ENCODE data around the gene SIGLEC8. TPM values are rescaled to one million over a fixed set of nuclear protein-coding genes. Genes with fewer than 3 reads are reported as not detected.

SIGLEC8 gene
- total RNA-seq, 2 donors from 2014 or later, result 0.32 to 0.94 TPM

GRCh38 chr19:51441410-51442390 lies 16.6 kb downstream of the SIGLEC8 start:
- no peak overlapping the region for H3K4me3 ChIP-seq
- H3K27ac ChIP-seq, result no peak overlapping the region
- H3K9me3 ChIP-seq, result no peaks in the 10 kb centered on the region
- no peak overlapping the region for H3K9ac ChIP-seq (ENCODE audit: low read depth in 2 of 2, low read length in 2 of 2)
- no peak for TF ChIP-seq CTCF (IDR thresholded peaks at IDR 0.05)
- peak; percentile 44 for DNase-seq
- intact Hi-C loops (cut with DNase I), result no loop called here
- H3K27me3 ChIP-seq, result no peaks in the 10 kb centered on the region
- H3K4me1 ChIP-seq, result no peaks in the 10 kb centered on the region
- no peaks in the 10 kb centered on the region for H3K36me3 ChIP-seq

GRCh38 chr19:51440846-51441409 lies 17.3 kb downstream of the SIGLEC8 start:
- no peak overlapping the region for H3K9ac ChIP-seq (ENCODE audit: low read depth in 2 of 2, low read length in 2 of 2)
- TF ChIP-seq CTCF (IDR thresholded peaks at IDR 0.05), result no peak
- no peaks in the 10 kb centered on the region for H3K27me3 ChIP-seq
- no peak overlapping the region for H3K4me3 ChIP-seq
- intact Hi-C loops (cut with DNase I), result no loop called here
- no peaks in the 10 kb centered on the region for H3K36me3 ChIP-seq
- H3K27ac ChIP-seq, result no peak overlapping the region
- no peaks in the 10 kb centered on the region for H3K4me1 ChIP-seq
- no peaks in the 10 kb centered on the region for H3K9me3 ChIP-seq
- no peak for DNase-seq

GRCh38 chr19:51440052-51440451 lies 18.2 kb downstream of the SIGLEC8 start:
- Histone ChIP-seq H3K36me3 (no peaks in the 10 kb centered on the region), H3K4me1 (no peaks in the 10 kb centered on the region), H3K27me3 (no peaks in the 10 kb centered on the region), H3K4me3 (no peak overlapping the region), H3K9ac (ENCODE audit: low read depth in 2 of 2, low read length in 2 of 2) (no peak overlapping the region), H3K9me3 (no peaks in the 10 kb centered on the region), H3K27ac (no peak overlapping the region)
- no peak for TF ChIP-seq CTCF (IDR thresholded peaks at IDR 0.05)
- no peak for DNase-seq
- intact Hi-C loops (cut with DNase I), result no loop called here

GRCh38 chr19:51439021-51439465 lies 19.2 kb downstream of the SIGLEC8 start:
- intact Hi-C loops (cut with DNase I), result no loop called here
- Histone ChIP-seq H3K9me3 (no peaks in the 10 kb centered on the region), H3K9ac (ENCODE audit: low read depth in 2 of 2, low read length in 2 of 2) (no peak overlapping the region)

GRCh38 chr19:51434456-51434855 lies 23.8 kb downstream of the SIGLEC8 start:
- no peak overlapping the region for H3K4me3 ChIP-seq
- H3K4me1 ChIP-seq, result no peaks in the 10 kb centered on the region
- no peak overlapping the region for H3K9ac ChIP-seq (ENCODE audit: low read depth in 2 of 2, low read length in 2 of 2)
- H3K27ac ChIP-seq, result no peak overlapping the region
- no peaks in the 10 kb centered on the region for H3K9me3 ChIP-seq
- no peaks in the 10 kb centered on the region for H3K36me3 ChIP-seq
- no peak for DNase-seq
- no peaks in the 10 kb centered on the region for H3K27me3 ChIP-seq
- intact Hi-C loops (cut with DNase I), result no loop called here
- no peak for TF ChIP-seq CTCF (IDR thresholded peaks at IDR 0.05)

More at GRCh38 chr19:51439021-51439465, 19.2 kb downstream of the SIGLEC8 start:
- no peaks in the 10 kb centered on the region for H3K4me1 ChIP-seq
- H3K36me3 ChIP-seq, result no peaks in the 10 kb centered on the region
- H3K4me3 ChIP-seq, result no peak overlapping the region
- TF ChIP-seq CTCF (IDR thresholded peaks at IDR 0.05), result no peak
- no peak for DNase-seq
- no peaks in the 10 kb centered on the region for H3K27me3 ChIP-seq
- no peak overlapping the region for H3K27ac ChIP-seq

Data from colonic mucosa (tissue), 4 donors.